HepG2 (cell line): Measurements from ENCODE around the gene FRMD5. TPM values are rescaled to one million over a fixed set of nuclear protein-coding genes. Genes with fewer than 3 reads are reported as not detected.

Experiments
- ASH2L ChIP-seq: fragments of 300-600, 200-600 bp; sonication (generic); IDR thresholded peaks from 2 replicates; pipeline ENCODE4 v1.7.0; 2017; ENCODE audit warnings: low read depth, mild to moderate bottlenecking, moderate library complexity, mixed read lengths, low read length; ENCODE audit not compliant: insufficient read length
- ATM ChIP-seq: fragments of 450-650 bp; IDR thresholded peaks from 2 replicates; pipeline ENCODE4 v1.7.1; 2017; ENCODE audit warnings: mild to moderate bottlenecking, borderline replicate concordance
- DPF2 ChIP-seq: sonication (generic); formaldehyde crosslinking; IDR thresholded peaks from 2 replicates; pipeline ENCODE4 v1.4.0; 2020; ENCODE audit warnings: mild to moderate bottlenecking, low read depth, missing genetic modification reagents, borderline replicate concordance
- HINFP ChIP-seq: sonication (generic); formaldehyde crosslinking; IDR thresholded peaks from 2 replicates; pipeline ENCODE4 v1.4.0; 2020; ENCODE audit warnings: low read depth, mild to moderate bottlenecking, missing genetic modification reagents
- ISL2 ChIP-seq: sonication (generic); formaldehyde crosslinking; IDR thresholded peaks from 2 replicates; pipeline ENCODE4 v1.5.0; 2020; ENCODE audit warnings: missing genetic modification reagents
- KDM5B ChIP-seq: sonication (generic); formaldehyde crosslinking; IDR thresholded peaks from 2 replicates; pipeline ENCODE4 v1.4.0; 2020; ENCODE audit warnings: missing genetic modification reagents, mild to moderate bottlenecking, borderline replicate concordance
- MEIS1 ChIP-seq: sonication (generic); formaldehyde crosslinking; IDR thresholded peaks from 2 replicates; pipeline ENCODE4 v1.9.0; 2021; ENCODE audit warnings: mild to moderate bottlenecking, missing genetic modification reagents, moderate library complexity, borderline replicate concordance
- MLLT10 ChIP-seq: sonication (generic); formaldehyde crosslinking; IDR thresholded peaks from 2 replicates; pipeline ENCODE4 v1.4.0; 2020; ENCODE audit warnings: missing genetic modification reagents
- RARA ChIP-seq: IDR thresholded peaks from 2 replicates; pipeline ENCODE4 v1.6.1; 2016; ENCODE audit warnings: missing genetic modification reagents, missing compliant biosample characterization
- SOX5 ChIP-seq: IDR thresholded peaks from 2 replicates; pipeline ENCODE4 v1.6.1; 2016; ENCODE audit warnings: borderline replicate concordance
- SRSF1 ChIP-seq: fragments of 200-400 bp; formaldehyde crosslinking; optimal IDR thresholded peaks from 2 replicates; pipeline ENCODE3; 2017; ENCODE audit warnings: mild to moderate bottlenecking, low read depth, low read length, moderate library complexity
- SYNCRIP ChIP-seq: fragments of 200-400 bp; formaldehyde crosslinking; IDR thresholded peaks from 2 replicates; pipeline ENCODE4 v1.6.1; 2018; ENCODE audit warnings: mild to moderate bottlenecking, low read depth, low read length; ENCODE audit not compliant: insufficient read depth
- TAF15 ChIP-seq: fragments of 200-400 bp; formaldehyde crosslinking; IDR thresholded peaks from one replicate; pipeline ENCODE4 v1.6.1; 2018; ENCODE audit warnings: mild to moderate bottlenecking, low read depth, low read length; ENCODE audit not compliant: poor library complexity, severe bottlenecking
- TOPORS ChIP-seq: sonication (generic); formaldehyde crosslinking; IDR thresholded peaks from 2 replicates; pipeline ENCODE4 v1.8.0; 2023; ENCODE audit warnings: mild to moderate bottlenecking, missing genetic modification reagents
- ZFY ChIP-seq: sonication (generic); formaldehyde crosslinking; IDR thresholded peaks from 2 replicates; pipeline ENCODE4 v1.4.0; 2020; ENCODE audit warnings: missing genetic modification reagents
- ZNF33B ChIP-seq: sonication (generic); formaldehyde crosslinking; IDR thresholded peaks from 2 replicates; pipeline ENCODE4 v1.5.1; 2020; ENCODE audit warnings: mild to moderate bottlenecking, missing genetic modification reagents
- ZNF367 ChIP-seq: sonication (generic); formaldehyde crosslinking; IDR thresholded peaks from 2 replicates; pipeline ENCODE4 v1.4.0; 2020; ENCODE audit warnings: missing genetic modification reagents, borderline replicate concordance
- ZNF503 ChIP-seq: sonication (generic); formaldehyde crosslinking; IDR thresholded peaks from 2 replicates; pipeline ENCODE4 v1.4.0; 2020; ENCODE audit warnings: missing genetic modification reagents
- ZNF563 ChIP-seq: sonication (generic); formaldehyde crosslinking; IDR thresholded peaks from 2 replicates; pipeline ENCODE4 v1.8.0; 2022; ENCODE audit warnings: mild to moderate bottlenecking, moderate library complexity, missing genetic modification reagents
- polyA plus RNA-seq, 8 experiments: library from polyadenylated mRNA; depleted of rRNA in 3 of 8; stranded (reverse) in 7 of 8; unstranded in 1 of 8; fragments of >200 nt; fragmentation: Illumina TruSeq in 4 of 8; extraction: Trizol in 4 of 8; gene quantifications; 2 replicates each; pipeline versions ENCODE4 v1.2.1 to v1.2.3, GENCODE V29; 2011 to 2016; ENCODE audit warnings: low read depth in 4 of 8, missing spikeins in 1 of 8, mixed read lengths in 1 of 8; ENCODE audit not compliant: insufficient read depth in 1 of 8
- total RNA-seq, 5 experiments: library from RNA; depleted of rRNA; stranded (reverse); fragments of >200 nt; fragmentation: Illumina TruSeq; extraction: Trizol; gene quantifications; 2 replicates each; pipeline ENCODE4 v1.2.3, GENCODE V29; 2016; ENCODE audit warnings: low read depth in 1 of 5
- TF ChIP-seq, protein P1 (sequence below): sonication (generic); formaldehyde crosslinking; IDR thresholded peaks from 2 replicates; pipeline ENCODE4 v1.5.0; 2020; ENCODE audit warnings: mild to moderate bottlenecking, missing genetic modification reagents

Gene FRMD5
- total and polyA plus RNA-seq, 2 of the 13 experiments (the other 11 are each of a cell fraction or from before 2014, with no cell fraction given), result 0.93 to 1.5 TPM

- TF ChIP-seq ZNF503 (CRISPR knock-in tag) (no peak), RARA (CRISPR knock-in tag) (no peak), ASH2L (peak; percentile 97), HINFP (CRISPR knock-in tag) (no peak), DPF2 (CRISPR knock-in tag) (no peak), ISL2 (peak; percentile 62; the same call in 1 of the 2 replicates), ZFY (CRISPR knock-in tag) (peak; percentile 72; the same call in 1 of the 2 replicates), MLLT10 (CRISPR knock-in tag) (no peak), TAF15 (no peak), KDM5B (CRISPR knock-in tag) (peak; percentile 73), MEIS1 (CRISPR knock-in tag) (no peak; the same call in 1 of the 2 replicates), SYNCRIP (no peak), ATM (no peak), ZNF33B (CRISPR knock-in tag) (0 out of 2 replicates have a peak, but pooled peaks have one; percentile 58), ZNF563 (CRISPR knock-in tag) (peak; percentile 68; the same call in 1 of the 2 replicates), SOX5 (CRISPR knock-in tag) (peak; percentile 36; the same call in 1 of the 2 replicates), ZNF367 (CRISPR knock-in tag) (no peak), TOPORS (CRISPR knock-in tag) (0 out of 2 replicates have a peak, but pooled peaks have one; percentile 48), SRSF1 (no peak)
- TF ChIP-seq, protein P1, sequence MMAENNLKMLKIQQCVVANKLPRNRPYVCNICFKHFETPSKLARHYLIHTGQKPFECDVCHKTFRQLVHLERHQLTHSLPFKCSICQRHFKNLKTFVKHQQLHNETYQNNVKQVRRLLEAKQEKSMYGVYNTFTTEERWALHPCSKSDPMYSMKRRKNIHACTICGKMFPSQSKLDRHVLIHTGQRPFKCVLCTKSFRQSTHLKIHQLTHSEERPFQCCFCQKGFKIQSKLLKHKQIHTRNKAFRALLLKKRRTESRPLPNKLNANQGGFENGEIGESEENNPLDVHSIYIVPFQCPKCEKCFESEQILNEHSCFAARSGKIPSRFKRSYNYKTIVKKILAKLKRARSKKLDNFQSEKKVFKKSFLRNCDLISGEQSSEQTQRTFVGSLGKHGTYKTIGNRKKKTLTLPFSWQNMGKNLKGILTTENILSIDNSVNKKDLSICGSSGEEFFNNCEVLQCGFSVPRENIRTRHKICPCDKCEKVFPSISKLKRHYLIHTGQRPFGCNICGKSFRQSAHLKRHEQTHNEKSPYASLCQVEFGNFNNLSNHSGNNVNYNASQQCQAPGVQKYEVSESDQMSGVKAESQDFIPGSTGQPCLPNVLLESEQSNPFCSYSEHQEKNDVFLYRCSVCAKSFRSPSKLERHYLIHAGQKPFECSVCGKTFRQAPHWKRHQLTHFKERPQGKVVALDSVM (CRISPR knock-in tag), result no peak
Observed at GRCh38 chr15:43824302-43825246, 370.5 kb downstream of the FRMD5 start, which contains the start of gene MFAP1 (continued).
